GM12874 (cell line): ENCODE data around the gene RTF2.
"Not testable (repeated sequence)": the region's sequence is repeated elsewhere in the genome, so short reads cannot be mapped to it uniquely, and the experiment has no call there.

Experiments used
- CTCF ChIP-seq: IDR thresholded peaks from 2 replicates; pipeline ENCODE4 v1.5.1; 2011; ENCODE audit warnings: low read depth, mild to moderate bottlenecking, control low read depth, low read length, moderate library complexity; ENCODE audit not compliant: insufficient read depth

RTF2 gene

DNA sequence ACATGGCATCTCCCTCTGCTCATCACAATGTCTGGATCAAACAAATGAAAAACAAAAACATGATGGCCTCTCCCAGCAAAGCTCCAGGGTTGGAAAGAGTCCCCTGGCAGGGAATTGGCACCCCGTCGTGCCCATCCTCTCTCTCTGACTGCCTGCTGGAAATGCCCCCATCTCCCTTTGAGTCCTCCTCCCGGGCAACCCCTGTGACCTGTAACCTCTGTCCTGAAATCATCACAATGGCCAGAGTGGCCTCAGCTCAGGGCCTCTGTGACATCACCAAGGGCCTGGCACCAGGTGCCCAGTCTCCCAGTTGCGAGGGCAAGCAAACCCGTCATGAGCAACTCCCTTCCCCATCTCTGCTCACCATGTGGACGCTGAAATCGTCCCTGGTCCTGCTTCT is 56.0 kb downstream of the RTF2 start, which contains the start of gene FAM209A:
Gene FAM209A (plus strand): TSS at position 301 of the 400 bp plus-strand sequence. CDS start 65 bp downstream, at position 366.
- not testable (repeated sequence) for TF ChIP-seq CTCF

GRCh38 chr20:56527521-56527920 is 59.1 kb downstream of the RTF2 start:
- no peak for TF ChIP-seq CTCF

DNA sequence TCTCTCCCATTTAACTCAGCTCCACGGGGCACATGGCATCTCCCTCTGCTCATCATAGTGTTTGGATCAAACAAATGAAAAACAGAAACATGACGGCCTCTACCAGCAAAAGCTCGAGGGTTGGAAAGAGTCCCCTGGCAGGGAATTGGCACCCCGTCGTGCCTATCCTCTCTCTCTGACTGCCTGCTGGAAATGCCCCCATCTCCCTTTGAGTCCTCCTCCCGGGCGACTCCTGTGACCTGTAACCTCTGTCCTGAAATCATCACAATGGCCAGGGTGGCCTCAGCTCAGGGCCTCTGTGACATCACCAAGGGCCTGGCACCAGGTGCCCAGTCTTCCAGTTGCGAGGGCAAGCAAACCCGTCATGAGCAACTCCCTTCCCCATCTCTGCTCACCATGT is 64.5 kb downstream of the RTF2 start, which contains the start of gene FAM209B:
Gene FAM209B (plus strand): TSS at position 301 of the 400 bp plus-strand sequence. CDS start 96 bp downstream, at position 397.
- not testable (repeated sequence) for TF ChIP-seq CTCF

DNA sequence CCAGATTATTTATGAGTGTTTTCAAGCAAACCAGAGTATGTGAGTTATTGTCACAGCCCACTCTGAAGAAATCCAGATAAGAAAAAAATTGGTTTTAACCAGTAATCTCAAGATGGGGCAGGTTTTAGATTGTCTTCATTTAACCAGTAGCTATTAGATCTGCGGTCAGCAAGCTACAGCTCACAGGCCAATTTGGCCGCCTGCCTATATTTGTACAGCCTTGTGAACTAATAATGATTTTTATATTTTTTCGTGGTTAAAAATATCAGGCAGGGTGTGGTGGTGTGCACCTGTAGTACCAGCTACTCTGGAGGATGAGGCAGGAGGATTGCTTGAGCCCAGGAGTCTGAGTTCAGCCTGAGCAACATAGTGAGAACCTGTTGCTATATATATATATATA is 69.6 kb downstream of the RTF2 start:
- TF ChIP-seq CTCF: no peak

- no peak for TF ChIP-seq CTCF
Measured at GRCh38 chr20:56540415-56540814, 72.0 kb downstream of the RTF2 start.

GRCh38 chr20:56542489-56543030 is 74.1 kb downstream of the RTF2 start:
- no peak for TF ChIP-seq CTCF

GRCh38 chr20:56551571-56551970 is 83.1 kb downstream of the RTF2 start:
- no peak for TF ChIP-seq CTCF
